HUES64 (cell line): Measurements from ENCODE around the gene SPTB.
A peak's percentile ranks its signal among the peaks of the same experiment; 100 is the strongest.

Source experiments
- H3K27ac ChIP-seq: 2 replicates; pipeline ENCODE4 v1.7.0; 2013; ENCODE audit warnings: low read depth, low read length, inconsistent platforms
- H3K27me3 ChIP-seq: 2 replicates; pipeline ENCODE4 v1.6.1; 2013; ENCODE audit warnings: mild to moderate bottlenecking, low read length; ENCODE audit not compliant: insufficient read depth
- H3K36me3 ChIP-seq: 2 replicates; pipeline ENCODE4 v1.6.1; 2013; ENCODE audit warnings: mild to moderate bottlenecking, low read length; ENCODE audit not compliant: insufficient read depth
- H3K4me1 ChIP-seq: 2 replicates; pipeline ENCODE4 v1.6.1; 2013; ENCODE audit warnings: mild to moderate bottlenecking, low read length, moderate library complexity; ENCODE audit not compliant: insufficient read depth
- H3K4me3 ChIP-seq: 2 replicates; pipeline ENCODE4 v1.5.1; 2013; ENCODE audit warnings: mild to moderate bottlenecking, low read length, moderate library complexity
- H3K9ac ChIP-seq: 2 replicates; pipeline ENCODE4 v1.6.1; 2013; ENCODE audit warnings: mild to moderate bottlenecking, low read depth, low read length
- H3K9me3 ChIP-seq: 2 replicates; pipeline ENCODE4 v1.6.1; 2013; ENCODE audit warnings: low read depth, low read length; ENCODE audit not compliant: insufficient read depth
- WGBS: fragments of 150-250, 120-280 bp; methylation state at CpG from one replicate; pipeline ENCODE4 v1.1.7; 2013; ENCODE audit warnings: missing lambda C conversion rate; 5-methylcytosine and 5-hydroxymethylcytosine counted together

The SPTB gene

GRCh38 chr14:64724578-64724930 is 155.2 kb downstream of the SPTB start:
- Histone ChIP-seq H3K36me3 (peaks cover 22% of the 10 kb centered on the region), H3K27me3 (no peaks in the 10 kb centered on the region), H3K27ac (no peak overlapping the region), H3K4me3 (no peak overlapping the region), H3K4me1 (peaks cover 60% of the 10 kb centered on the region), H3K9me3 (no peaks in the 10 kb centered on the region), H3K9ac (no peak overlapping the region)
- 86% methylated on average over 1 of the region's 1 CpG for WGBS

- H3K4me3 ChIP-seq: no peak overlapping the region
- no peak overlapping the region for H3K9ac ChIP-seq
- H3K27ac ChIP-seq: no peak overlapping the region
- no peaks in the 10 kb centered on the region for H3K9me3 ChIP-seq
- peaks cover 16% of the 10 kb centered on the region for H3K36me3 ChIP-seq
- peaks cover 65% of the 10 kb centered on the region for H3K4me1 ChIP-seq
- H3K27me3 ChIP-seq: no peaks in the 10 kb centered on the region
- 81% methylated on average over 15 of the region's 15 CpGs for WGBS
These were observed 155.8 kb downstream of the SPTB start for GRCh38 chr14:64723691-64724577.

GRCh38 chr14:64722842-64723447 is 156.8 kb downstream of the SPTB start:
- H3K4me3 ChIP-seq: no peak overlapping the region
- H3K9ac ChIP-seq: no peak overlapping the region
- WGBS: 91% methylated on average over 5 of the region's 5 CpGs
- no peak overlapping the region for H3K27ac ChIP-seq
- peaks cover 75% of the 10 kb centered on the region for H3K4me1 ChIP-seq
- no peaks in the 10 kb centered on the region for H3K27me3 ChIP-seq
- H3K9me3 ChIP-seq: no peaks in the 10 kb centered on the region
- H3K36me3 ChIP-seq: peaks cover 6% of the 10 kb centered on the region

GRCh38 chr14:64721899-64722298 is 157.8 kb downstream of the SPTB start:
- Histone ChIP-seq H3K4me1 (peaks cover 84% of the 10 kb centered on the region), H3K36me3 (no peaks in the 10 kb centered on the region), H3K27ac (no peak overlapping the region), H3K4me3 (no peak overlapping the region), H3K27me3 (no peaks in the 10 kb centered on the region), H3K9ac (no peak overlapping the region), H3K9me3 (no peaks in the 10 kb centered on the region)
- 92% methylated on average over 9 of the region's 9 CpGs for WGBS

GRCh38 chr14:64721391-64721791 is 158.3 kb downstream of the SPTB start:
- H3K9me3 ChIP-seq: no peaks in the 10 kb centered on the region
- no peaks in the 10 kb centered on the region for H3K27me3 ChIP-seq
- no peak overlapping the region for H3K4me3 ChIP-seq
- H3K27ac ChIP-seq: no peak overlapping the region
- H3K9ac ChIP-seq: no peak overlapping the region
- WGBS: 57% methylated on average over 5 of the region's 5 CpGs
- peaks cover 85% of the 10 kb centered on the region for H3K4me1 ChIP-seq
- no peaks in the 10 kb centered on the region for H3K36me3 ChIP-seq

- H3K36me3 ChIP-seq: no peaks in the 10 kb centered on the region
- no peaks in the 10 kb centered on the region for H3K9me3 ChIP-seq
- no peaks in the 10 kb centered on the region for H3K27me3 ChIP-seq
- no peak overlapping the region for H3K9ac ChIP-seq
- H3K27ac ChIP-seq: no peak overlapping the region
- peaks cover 79% of the 10 kb centered on the region for H3K4me1 ChIP-seq
- H3K4me3 ChIP-seq: no peak overlapping the region
- WGBS: 82% methylated on average over 7 of the region's 7 CpGs
These were observed 159.6 kb downstream of the SPTB start for GRCh38 chr14:64720131-64720576.

- no peak overlapping the region for H3K27ac ChIP-seq
- H3K4me3 ChIP-seq: no peak overlapping the region
- WGBS: 85% methylated on average over 7 of the region's 7 CpGs
- no peaks in the 10 kb centered on the region for H3K36me3 ChIP-seq
- H3K9ac ChIP-seq: no peak overlapping the region
- H3K27me3 ChIP-seq: no peaks in the 10 kb centered on the region
- H3K9me3 ChIP-seq: no peaks in the 10 kb centered on the region
- H3K4me1 ChIP-seq: peaks cover 79% of the 10 kb centered on the region
These were observed 160.1 kb downstream of the SPTB start for GRCh38 chr14:64719601-64720000.

GRCh38 chr14:64718762-64719161 is 160.9 kb downstream of the SPTB start:
- Histone ChIP-seq H3K9ac (no peak overlapping the region), H3K36me3 (no peaks in the 10 kb centered on the region), H3K27me3 (no peaks in the 10 kb centered on the region), H3K27ac (no peak overlapping the region), H3K4me1 (peaks cover 76% of the 10 kb centered on the region), H3K4me3 (no peak overlapping the region), H3K9me3 (peaks cover 2% of the 10 kb centered on the region; the same call in 1 of the 2 replicates)
- WGBS: 84% methylated on average over 7 of the region's 7 CpGs

- no peak overlapping the region for H3K4me3 ChIP-seq
- no peaks in the 10 kb centered on the region for H3K36me3 ChIP-seq
- H3K9ac ChIP-seq: no peak overlapping the region
- H3K27me3 ChIP-seq: no peaks in the 10 kb centered on the region
- H3K27ac ChIP-seq: no peak overlapping the region
- peaks cover 11% of the 10 kb centered on the region; the same call in 1 of the 2 replicates for H3K9me3 ChIP-seq
- WGBS: 84% methylated on average over 6 of the region's 6 CpGs
- H3K4me1 ChIP-seq: peaks cover 76% of the 10 kb centered on the region
These were observed 161.8 kb downstream of the SPTB start for GRCh38 chr14:64717870-64718269.

- 0 out of 2 replicates have a peak overlapping the region, but pooled peaks have one; percentile 19 for H3K9ac ChIP-seq
- peak overlapping the region; percentile 62; the same call in 1 of the 2 replicates for H3K27ac ChIP-seq
- H3K9me3 ChIP-seq: peaks cover 18% of the 10 kb centered on the region; the same call in 1 of the 2 replicates
- H3K27me3 ChIP-seq: no peaks in the 10 kb centered on the region
- H3K36me3 ChIP-seq: no peaks in the 10 kb centered on the region
- 10% methylated on average over 21 of the region's 22 CpGs for WGBS
- peaks cover 58% of the 10 kb centered on the region for H3K4me1 ChIP-seq
- peak overlapping the region; percentile 43 for H3K4me3 ChIP-seq
These were observed 163.9 kb downstream of the SPTB start for GRCh38 chr14:64715628-64716412.
